ENCODE results near the gene KLHL29. TPM values are rescaled to one million over a fixed set of nuclear protein-coding genes. Genes with fewer than 3 reads are reported as not detected.

Gene KLHL29
- total and polyA plus RNA-seq, 2 experiments from 2014 or later = 3.8 to 9.9 TPM

- Histone ChIP-seq H3K27me3 (no peaks in the 10 kb centered on the region), H3K4me2 (no peak overlapping the region), H3K4me1 (ENCODE audit: insufficient read depth) (no peaks in the 10 kb centered on the region), H3K27ac (no peak overlapping the region), H3K9me3 (ENCODE audit: low read depth) (no peaks in the 10 kb centered on the region), H2AFZ (no peak overlapping the region), H3K36me3 (replicated peaks; ENCODE audit: insufficient read depth, low read depth) (no peaks in the 10 kb centered on the region), H4K20me1 (ENCODE audit: insufficient read depth, poor library complexity, severe bottlenecking) (no peaks in the 10 kb centered on the region), H3K9me2 (replicated peaks; ENCODE audit: insufficient read depth) (no peaks in the 10 kb centered on the region), H3K4me3 (no peak overlapping the region), H3K79me2 (no peaks in the 10 kb centered on the region)
- WGBS (ENCODE audit: low lambda C conversion rate, missing lambda C conversion rate) = 80% methylated on average over 7 of the region's 7 CpGs
- DNase-seq (ENCODE audit: low spot score) = no peak
- TF ChIP-seq EZH2phosphoT487 (IDR thresholded peaks at IDR 0.05; ENCODE audit: low read depth, severe bottlenecking, unreplicated experiment) = no peak
- TF ChIP-seq, protein P1, sequence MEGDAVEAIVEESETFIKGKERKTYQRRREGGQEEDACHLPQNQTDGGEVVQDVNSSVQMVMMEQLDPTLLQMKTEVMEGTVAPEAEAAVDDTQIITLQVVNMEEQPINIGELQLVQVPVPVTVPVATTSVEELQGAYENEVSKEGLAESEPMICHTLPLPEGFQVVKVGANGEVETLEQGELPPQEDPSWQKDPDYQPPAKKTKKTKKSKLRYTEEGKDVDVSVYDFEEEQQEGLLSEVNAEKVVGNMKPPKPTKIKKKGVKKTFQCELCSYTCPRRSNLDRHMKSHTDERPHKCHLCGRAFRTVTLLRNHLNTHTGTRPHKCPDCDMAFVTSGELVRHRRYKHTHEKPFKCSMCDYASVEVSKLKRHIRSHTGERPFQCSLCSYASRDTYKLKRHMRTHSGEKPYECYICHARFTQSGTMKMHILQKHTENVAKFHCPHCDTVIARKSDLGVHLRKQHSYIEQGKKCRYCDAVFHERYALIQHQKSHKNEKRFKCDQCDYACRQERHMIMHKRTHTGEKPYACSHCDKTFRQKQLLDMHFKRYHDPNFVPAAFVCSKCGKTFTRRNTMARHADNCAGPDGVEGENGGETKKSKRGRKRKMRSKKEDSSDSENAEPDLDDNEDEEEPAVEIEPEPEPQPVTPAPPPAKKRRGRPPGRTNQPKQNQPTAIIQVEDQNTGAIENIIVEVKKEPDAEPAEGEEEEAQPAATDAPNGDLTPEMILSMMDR (IDR thresholded peaks at IDR 0.05; ENCODE audit: poor library complexity) = no peak
- no peak for TF ChIP-seq EZH2 (IDR thresholded peaks at IDR 0.05; ENCODE audit: borderline replicate concordance)
Measured at GRCh38 chr2:23756593-23757292, 371.8 kb downstream of the KLHL29 start.

GRCh38 chr2:23757686-23758433, 372.9 kb downstream of the KLHL29 start:
- 89% methylated on average over 6 of the region's 6 CpGs for WGBS (ENCODE audit: low lambda C conversion rate, missing lambda C conversion rate)

More at GRCh38 chr2:23757686-23758433, 372.9 kb downstream of the KLHL29 start:
- Histone ChIP-seq H3K9me3 (ENCODE audit: low read depth) (no peaks in the 10 kb centered on the region), H3K27ac (peak overlapping the region; percentile 30), H3K4me3 (no peak overlapping the region), H3K4me2 (no peak overlapping the region), H3K4me1 (ENCODE audit: insufficient read depth) (no peaks in the 10 kb centered on the region), H2AFZ (no peak overlapping the region), H4K20me1 (ENCODE audit: insufficient read depth, poor library complexity, severe bottlenecking) (no peaks in the 10 kb centered on the region), H3K36me3 (replicated peaks; ENCODE audit: insufficient read depth, low read depth) (no peaks in the 10 kb centered on the region), H3K79me2 (no peaks in the 10 kb centered on the region), H3K9me2 (replicated peaks; ENCODE audit: insufficient read depth) (no peaks in the 10 kb centered on the region), H3K27me3 (no peaks in the 10 kb centered on the region)
- DNase-seq (ENCODE audit: low spot score) = peak; percentile 42
- TF ChIP-seq EZH2 (IDR thresholded peaks at IDR 0.05; ENCODE audit: borderline replicate concordance) = no peak
- TF ChIP-seq EZH2phosphoT487 (IDR thresholded peaks at IDR 0.05; ENCODE audit: low read depth, severe bottlenecking, unreplicated experiment) = no peak
- TF ChIP-seq, protein P1 (IDR thresholded peaks at IDR 0.05; ENCODE audit: poor library complexity) = no peak

Data from hepatocyte (in vitro differentiated cells).